KMS-11 (cell line): ENCODE measurements around the gene CERS6.

ENCODE experiments used
- H2AFZ ChIP-seq: fragments of 200-600 bp; sonication (generic); 2 replicates; pipeline ENCODE4 v1.6.1; 2016; ENCODE audit warnings: antibody characterized with exemption, mixed run types, low read depth
- H3K27ac ChIP-seq: fragments of 200-600 bp; sonication (generic); 2 replicates; pipeline ENCODE4 v1.6.1; 2016; ENCODE audit warnings: mild to moderate bottlenecking, mixed run types
- H3K27me3 ChIP-seq: fragments of 200-600 bp; sonication (generic); 2 replicates; pipeline ENCODE4 v1.6.1; 2017; ENCODE audit warnings: mild to moderate bottlenecking, low read depth, mixed run types, moderate library complexity; ENCODE audit not compliant: insufficient read depth
- H3K36me3 ChIP-seq: fragments of 200-600 bp; sonication (generic); 2 replicates; pipeline ENCODE4 v1.6.1; 2017; ENCODE audit warnings: mild to moderate bottlenecking, mixed run types; ENCODE audit not compliant: insufficient read depth
- H3K4me1 ChIP-seq: fragments of 200-600 bp; sonication (generic); 2 replicates; pipeline ENCODE4 v1.6.1; 2016; ENCODE audit warnings: mild to moderate bottlenecking, low read depth, mixed run types; ENCODE audit not compliant: poor library complexity, severe bottlenecking
- H3K4me2 ChIP-seq: fragments of 200-600 bp; sonication (generic); 2 replicates; pipeline ENCODE4 v1.7.0; 2016; ENCODE audit warnings: mild to moderate bottlenecking, mixed run types
- H3K4me3 ChIP-seq: fragments of 200-600 bp; sonication (generic); IDR thresholded peaks from 2 replicates; pipeline ENCODE4 v1.6.1; 2017; ENCODE audit warnings: low read depth, low read length, mixed read lengths; ENCODE audit not compliant: insufficient read depth
- H3K79me2 ChIP-seq: fragments of 200-600 bp; sonication (generic); 2 replicates; pipeline ENCODE4 v1.6.1; 2016; ENCODE audit warnings: low read depth, mixed run types; ENCODE audit not compliant: insufficient read depth
- H3K9ac ChIP-seq: fragments of 200-600 bp; sonication (generic); 2 replicates; pipeline ENCODE4 v1.6.1; 2016; ENCODE audit warnings: mild to moderate bottlenecking, mixed run types
- H4K20me1 ChIP-seq: fragments of 200-600 bp; sonication (generic); 2 replicates; pipeline ENCODE4 v1.6.1; 2016; ENCODE audit warnings: mild to moderate bottlenecking, mixed run types; ENCODE audit not compliant: insufficient read depth
- TF ChIP-seq, protein P1 (sequence below): fragments of 200-600 bp; sonication (generic); conservative IDR thresholded peaks from 2 replicates; pipeline ENCODE4 v1.6.1; 2017; ENCODE audit warnings: low read depth, mild to moderate bottlenecking, antibody characterized with exemption, low read length, moderate library complexity, mixed read lengths

Gene CERS6

DNA sequence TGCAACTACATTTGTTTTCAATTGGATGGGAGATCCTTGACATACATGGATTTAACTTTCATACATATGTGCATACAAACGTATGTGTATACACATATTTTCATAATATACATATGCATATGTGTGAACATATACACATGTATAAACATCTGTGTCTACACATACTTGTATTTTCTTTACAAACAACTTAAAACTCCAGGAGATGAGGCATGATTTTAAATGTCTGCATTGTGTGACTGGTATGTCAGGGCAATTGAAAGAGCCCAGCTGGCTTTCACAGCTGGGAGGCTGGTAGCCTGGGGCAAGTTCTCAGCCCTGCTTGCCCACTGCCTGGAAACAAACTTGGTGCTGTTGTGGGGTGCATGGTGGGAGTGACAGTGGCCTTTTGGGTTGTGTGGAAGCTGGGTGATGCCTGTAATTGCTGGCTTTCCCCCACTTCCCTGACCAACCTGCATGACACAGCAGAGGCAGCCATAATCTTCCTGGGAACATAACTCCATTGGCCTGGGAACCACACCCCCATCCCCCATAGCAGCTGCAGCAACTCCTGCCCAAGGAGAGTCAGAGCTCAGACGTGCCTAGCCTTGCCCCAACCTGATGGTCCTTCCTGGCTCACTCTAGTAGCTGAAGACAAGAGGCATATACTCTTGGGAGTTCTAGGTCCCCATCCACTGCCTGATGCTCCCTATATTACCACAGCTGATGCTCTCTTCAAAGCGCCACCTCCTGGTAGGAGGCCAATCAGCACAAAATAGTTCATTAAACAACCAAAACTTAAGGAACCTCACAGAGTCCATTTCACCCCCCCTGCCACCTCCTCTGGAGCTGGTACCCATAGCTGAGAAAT lies 158.3 kb downstream of the CERS6 start:
- no peaks in the 10 kb centered on the region for H3K27me3 ChIP-seq
- TF ChIP-seq, protein P1, sequence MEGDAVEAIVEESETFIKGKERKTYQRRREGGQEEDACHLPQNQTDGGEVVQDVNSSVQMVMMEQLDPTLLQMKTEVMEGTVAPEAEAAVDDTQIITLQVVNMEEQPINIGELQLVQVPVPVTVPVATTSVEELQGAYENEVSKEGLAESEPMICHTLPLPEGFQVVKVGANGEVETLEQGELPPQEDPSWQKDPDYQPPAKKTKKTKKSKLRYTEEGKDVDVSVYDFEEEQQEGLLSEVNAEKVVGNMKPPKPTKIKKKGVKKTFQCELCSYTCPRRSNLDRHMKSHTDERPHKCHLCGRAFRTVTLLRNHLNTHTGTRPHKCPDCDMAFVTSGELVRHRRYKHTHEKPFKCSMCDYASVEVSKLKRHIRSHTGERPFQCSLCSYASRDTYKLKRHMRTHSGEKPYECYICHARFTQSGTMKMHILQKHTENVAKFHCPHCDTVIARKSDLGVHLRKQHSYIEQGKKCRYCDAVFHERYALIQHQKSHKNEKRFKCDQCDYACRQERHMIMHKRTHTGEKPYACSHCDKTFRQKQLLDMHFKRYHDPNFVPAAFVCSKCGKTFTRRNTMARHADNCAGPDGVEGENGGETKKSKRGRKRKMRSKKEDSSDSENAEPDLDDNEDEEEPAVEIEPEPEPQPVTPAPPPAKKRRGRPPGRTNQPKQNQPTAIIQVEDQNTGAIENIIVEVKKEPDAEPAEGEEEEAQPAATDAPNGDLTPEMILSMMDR = peak; percentile 37; the same call in 1 of the 2 replicates
- no peak overlapping the region for H3K4me2 ChIP-seq
- H3K36me3 ChIP-seq = no peaks in the 10 kb centered on the region
- no peak overlapping the region for H3K4me3 ChIP-seq
- H3K79me2 ChIP-seq = no peaks in the 10 kb centered on the region
- no peak overlapping the region for H3K27ac ChIP-seq
- H3K9ac ChIP-seq = no peak overlapping the region
- no peaks in the 10 kb centered on the region for H4K20me1 ChIP-seq
- no peaks in the 10 kb centered on the region for H3K4me1 ChIP-seq
- no peak overlapping the region for H2AFZ ChIP-seq

DNA sequence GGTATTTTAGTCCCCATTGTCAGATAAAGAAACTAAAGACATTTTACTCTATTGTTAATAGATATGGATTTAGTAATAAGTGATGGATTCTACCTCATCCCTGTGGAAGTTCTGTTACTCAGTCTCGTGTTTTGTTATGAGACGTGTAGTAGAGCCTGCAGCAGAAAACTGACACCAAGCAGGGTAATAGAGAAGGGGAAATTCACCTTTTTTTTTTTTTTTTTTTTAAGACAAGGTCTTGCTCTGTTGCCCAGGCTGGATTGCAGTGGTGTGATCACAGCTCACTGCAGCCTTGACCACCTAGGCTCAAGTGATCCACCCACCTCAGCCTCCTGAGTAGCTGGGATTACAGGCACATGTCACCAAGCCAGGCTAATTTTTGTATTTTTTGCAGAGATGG lies 164.5 kb downstream of the CERS6 start:
- Histone ChIP-seq H3K27ac (no peak overlapping the region), H4K20me1 (no peaks in the 10 kb centered on the region)

DNA sequence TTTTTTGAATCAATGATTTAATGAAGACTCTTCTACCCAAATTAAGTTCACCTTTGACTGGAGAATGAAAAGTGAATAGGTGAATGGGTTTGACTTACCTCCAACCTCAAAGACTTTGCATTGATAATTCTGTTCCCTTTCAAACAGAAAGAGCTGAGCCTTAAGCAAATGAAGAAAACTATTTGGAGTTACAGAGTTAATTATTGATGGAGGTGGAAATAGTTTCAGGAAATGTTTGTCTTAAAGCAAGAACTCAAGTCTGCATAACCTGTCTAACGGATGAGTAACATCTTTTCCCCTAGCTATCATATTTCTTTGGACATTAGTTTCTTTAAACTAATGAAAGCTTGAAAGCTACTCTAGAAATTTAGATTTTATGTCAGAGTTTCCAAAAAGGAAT lies 166.5 kb downstream of the CERS6 start:
- no peak overlapping the region for H3K9ac ChIP-seq
- H3K79me2 ChIP-seq = no peaks in the 10 kb centered on the region
- no peak overlapping the region for H3K4me2 ChIP-seq
- no peak overlapping the region for H3K4me3 ChIP-seq
- no peaks in the 10 kb centered on the region for H3K4me1 ChIP-seq
- TF ChIP-seq, protein P1 = no peak
- no peaks in the 10 kb centered on the region for H4K20me1 ChIP-seq
- H3K27me3 ChIP-seq = no peaks in the 10 kb centered on the region
- H3K36me3 ChIP-seq = no peaks in the 10 kb centered on the region
- no peak overlapping the region for H3K27ac ChIP-seq
- no peak overlapping the region for H2AFZ ChIP-seq

More for the DNA sequence above, 164.5 kb downstream of the CERS6 start:
- Histone ChIP-seq H3K4me1 (no peaks in the 10 kb centered on the region), H3K36me3 (no peaks in the 10 kb centered on the region), H3K79me2 (no peaks in the 10 kb centered on the region), H3K4me3 (no peak overlapping the region), H2AFZ (no peak overlapping the region), H3K27me3 (no peaks in the 10 kb centered on the region), H3K9ac (no peak overlapping the region), H3K4me2 (no peak overlapping the region)
- TF ChIP-seq, protein P1 = no peak

DNA sequence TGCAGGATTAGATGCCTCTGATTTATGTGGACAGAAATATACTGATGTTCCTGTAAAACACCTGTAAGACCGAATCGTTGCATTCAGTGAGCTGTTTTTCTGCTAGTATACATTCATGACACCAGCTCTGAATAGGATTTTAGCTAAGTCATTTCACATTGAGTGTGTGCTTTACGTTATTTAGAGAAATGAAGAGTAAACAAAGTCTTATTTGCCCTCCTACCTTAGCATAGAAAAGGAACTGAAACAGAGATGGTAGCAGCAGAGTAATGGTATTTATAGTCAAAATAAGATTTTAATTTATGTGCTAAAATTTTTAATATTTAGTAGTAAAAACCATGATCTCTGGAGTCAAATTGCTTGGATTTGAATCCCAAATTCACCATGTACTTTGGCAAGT lies 168.0 kb downstream of the CERS6 start:
- H4K20me1 ChIP-seq = no peaks in the 10 kb centered on the region
- TF ChIP-seq, protein P1 = no peak
- no peaks in the 10 kb centered on the region for H3K27me3 ChIP-seq
- no peak overlapping the region for H3K4me3 ChIP-seq
- H2AFZ ChIP-seq = no peak overlapping the region
- no peak overlapping the region for H3K4me2 ChIP-seq
- H3K27ac ChIP-seq = no peak overlapping the region
- H3K9ac ChIP-seq = no peak overlapping the region
- H3K79me2 ChIP-seq = no peaks in the 10 kb centered on the region
- no peaks in the 10 kb centered on the region for H3K36me3 ChIP-seq
- H3K4me1 ChIP-seq = no peaks in the 10 kb centered on the region
